Kidney capillary endothelial cell (primary cell): ENCODE results near the gene KCND3.

Experiments
- DNase-seq: peaks from one replicate; pipeline ENCODE4 v3.0.0-alpha.2; 2018; ENCODE audit warnings: low spot score

The KCND3 gene

DNA sequence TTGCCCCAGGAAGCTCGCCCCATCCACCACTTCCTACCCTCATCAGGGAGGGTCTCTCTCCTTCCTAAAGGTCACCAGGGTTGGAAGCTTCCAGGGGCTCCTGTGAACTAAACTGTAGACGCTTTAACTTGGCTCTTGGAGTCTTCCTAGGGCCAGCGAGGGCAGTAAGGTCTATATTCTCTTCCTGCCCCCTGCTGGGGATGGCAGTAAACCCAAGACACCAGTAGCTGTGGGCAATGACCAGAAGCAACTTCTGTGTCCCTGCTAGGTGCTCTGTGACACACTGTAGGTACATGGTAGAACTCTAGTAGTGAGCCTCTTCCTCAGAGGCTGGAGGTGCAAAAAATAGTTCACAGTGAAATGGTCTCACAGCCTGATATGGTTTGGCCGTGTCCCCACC is 30.0 kb downstream of the KCND3 start:
- DNase-seq: no peak

DNA sequence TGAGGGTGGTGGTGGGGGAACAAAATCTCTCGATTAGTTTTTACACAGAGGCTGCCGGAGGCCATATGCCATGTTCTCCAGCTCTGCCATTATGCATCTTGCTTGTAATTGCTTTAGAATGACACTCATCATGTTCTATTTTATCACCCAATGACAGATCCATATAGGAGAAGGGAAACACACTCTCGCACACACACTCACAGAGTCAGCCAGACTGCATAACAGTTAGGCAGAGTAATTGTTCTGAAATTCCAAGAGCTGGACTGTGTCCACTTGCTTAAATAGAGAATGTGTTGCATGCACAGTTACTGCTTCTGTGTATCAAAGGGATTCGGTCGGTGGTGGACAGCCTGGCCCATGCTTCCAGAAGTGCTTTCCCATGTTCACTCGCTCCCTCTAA is 30.6 kb downstream of the KCND3 start:
- no peak for DNase-seq

DNA sequence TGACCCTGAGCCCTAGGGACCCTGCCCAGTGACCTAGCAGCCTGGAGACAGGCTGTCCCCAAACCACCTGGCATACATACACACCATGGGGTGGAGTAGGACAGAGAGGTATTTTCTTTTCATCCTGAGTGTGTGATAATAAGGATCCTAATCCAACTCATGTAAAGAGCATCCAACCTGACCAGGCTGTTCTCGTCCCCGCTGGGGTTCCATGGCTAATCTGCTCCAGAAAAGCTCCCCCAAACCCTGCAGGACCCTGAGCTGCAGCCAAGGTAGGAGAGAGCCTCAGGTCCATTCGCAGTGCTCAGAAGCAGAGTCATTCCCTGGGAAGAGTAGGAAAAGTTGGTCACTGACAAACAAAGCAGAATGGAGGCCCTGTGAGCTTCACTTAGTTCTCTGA is 31.4 kb downstream of the KCND3 start:
- DNase-seq: no peak

DNA sequence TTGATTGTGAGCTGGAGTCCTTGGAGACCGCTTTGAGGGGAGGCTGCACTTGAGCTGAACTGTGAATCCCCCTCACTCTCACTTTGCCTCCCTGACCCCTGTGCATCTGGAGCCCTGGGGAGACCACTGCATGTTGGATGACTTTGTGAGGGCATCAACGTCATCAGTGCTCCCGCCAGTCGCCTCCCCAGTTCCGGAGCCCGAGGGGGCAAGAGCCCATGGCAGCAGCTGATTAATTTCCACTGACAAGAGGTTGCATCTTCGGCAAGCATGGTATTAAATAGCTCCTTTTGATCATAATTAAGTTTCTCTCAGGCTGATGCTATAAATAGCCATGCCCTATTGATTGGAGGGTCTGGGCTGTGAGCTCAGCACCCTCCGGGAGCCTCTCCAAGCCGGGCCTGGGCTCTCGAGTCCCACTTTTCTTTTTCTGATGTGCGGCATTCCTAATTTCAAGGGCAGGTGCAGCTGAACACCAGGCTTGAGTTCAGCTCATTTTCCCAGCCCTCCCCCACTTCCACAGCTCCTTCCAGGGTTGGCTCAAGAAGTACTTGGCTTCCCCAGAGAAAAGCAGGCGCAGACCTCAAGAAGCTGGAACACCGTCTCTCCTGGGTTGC is 33.2 kb downstream of the KCND3 start:
- DNase-seq: no peak

DNA sequence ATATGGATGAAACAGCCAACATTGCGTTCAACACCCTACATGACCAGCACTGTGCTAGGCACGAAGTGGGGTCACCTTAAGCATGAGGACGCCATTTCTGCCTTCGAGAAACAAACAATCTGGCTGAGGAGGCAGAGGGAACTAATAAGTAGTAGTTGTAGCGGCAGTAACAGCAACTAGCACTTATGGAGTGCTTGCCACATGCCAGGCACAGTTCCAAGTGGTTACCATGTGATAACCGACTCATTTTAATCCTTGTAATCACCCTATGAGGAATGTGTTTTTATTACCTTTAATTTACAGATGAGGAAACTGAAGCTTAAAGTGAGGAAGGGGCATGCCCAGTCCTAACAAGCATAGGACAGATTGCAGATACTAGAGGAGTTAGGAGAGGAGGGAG is 33.7 kb downstream of the KCND3 start:
- no peak for DNase-seq

DNA sequence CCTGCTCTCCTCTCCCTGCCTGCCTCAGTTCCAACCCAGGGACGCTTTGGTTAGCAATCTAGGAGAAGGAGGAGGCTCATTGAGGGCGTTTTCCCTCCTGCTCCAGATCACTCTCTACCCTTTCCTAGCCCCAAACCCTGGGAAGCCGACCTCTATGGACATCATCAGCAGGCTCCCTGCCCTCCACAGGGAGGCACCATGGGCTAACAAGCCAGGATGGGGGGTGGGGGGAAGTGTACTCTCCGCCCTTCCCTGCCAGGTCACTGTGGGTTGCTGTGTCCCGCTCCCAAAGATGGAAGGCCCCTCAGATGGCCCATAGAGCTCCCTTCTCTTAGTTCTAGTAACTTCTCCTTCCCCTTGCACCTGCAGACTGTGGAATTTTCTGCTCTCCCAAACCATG is 35.7 kb downstream of the KCND3 start:
- no peak for DNase-seq

DNA sequence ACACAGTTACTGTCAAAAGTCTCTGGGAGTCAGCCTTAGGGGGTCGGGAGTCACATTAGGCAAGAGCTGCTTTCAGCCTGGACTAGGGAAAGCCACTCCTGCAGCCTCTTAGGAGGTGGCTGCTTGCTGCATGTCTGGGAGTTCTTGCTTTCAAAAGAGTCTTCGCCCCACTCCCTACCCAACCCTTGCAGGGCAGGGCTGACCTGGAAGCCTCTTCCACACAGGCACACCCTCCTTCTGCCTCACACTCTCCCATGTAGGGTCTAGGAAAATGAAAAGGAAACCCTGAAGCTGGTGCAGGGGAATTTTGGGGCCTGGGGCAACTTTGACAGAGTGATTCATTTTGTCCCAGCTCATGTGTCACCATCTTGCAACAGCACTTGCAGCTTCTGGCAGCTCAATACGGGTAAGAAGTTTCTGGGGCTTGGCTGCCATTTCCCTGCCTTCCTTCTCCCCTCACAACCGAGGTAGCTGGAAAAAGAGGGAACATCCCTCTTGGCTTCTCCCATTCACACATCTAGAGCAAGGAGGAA is 37.3 kb downstream of the KCND3 start:
- no peak for DNase-seq

DNA sequence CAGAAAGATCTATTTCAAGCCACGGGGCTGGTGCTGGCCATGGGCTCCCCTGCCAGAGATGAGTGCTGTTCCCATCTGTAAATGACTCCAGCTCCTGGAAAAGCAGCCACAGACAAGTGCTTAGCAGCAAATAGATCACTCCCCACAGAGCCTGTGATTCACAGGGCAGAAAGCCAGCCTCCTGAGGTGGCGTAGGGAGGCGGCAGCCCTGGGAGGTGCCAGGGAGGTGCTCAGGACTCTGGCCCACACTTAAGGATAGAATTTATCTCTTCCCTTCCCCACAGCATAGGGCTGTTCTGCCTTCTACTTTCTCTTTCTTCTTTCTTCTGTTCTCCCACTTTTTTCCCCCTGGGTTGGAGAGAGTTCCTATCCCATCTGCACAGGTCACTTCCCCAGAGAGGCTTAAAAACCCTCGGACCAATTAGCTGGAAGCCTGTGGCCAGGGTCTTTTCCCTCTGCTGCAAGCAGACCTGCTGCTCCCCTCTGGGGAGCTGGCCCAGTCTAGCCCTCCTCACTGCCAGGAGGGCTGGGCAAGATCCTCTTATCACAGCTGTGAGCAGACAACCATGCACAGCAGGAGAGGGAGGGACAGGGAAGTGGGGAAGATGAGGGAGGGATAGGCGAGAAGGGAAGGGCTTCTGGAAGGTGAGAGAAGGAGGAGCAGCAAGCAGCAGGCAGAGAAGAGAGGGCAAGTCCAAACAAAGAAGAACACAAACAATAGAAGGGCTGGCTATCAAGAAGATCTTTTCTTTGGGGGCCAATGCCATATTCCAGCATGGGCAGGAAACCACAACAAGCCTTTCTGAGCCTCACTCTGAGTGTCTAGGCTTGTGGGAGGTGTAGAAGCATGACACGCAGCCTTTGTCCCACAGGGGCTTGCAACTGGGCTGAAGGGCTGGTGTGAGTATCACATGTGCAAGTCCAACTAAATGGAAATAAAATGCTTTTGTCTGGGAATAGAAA is 41.0 kb downstream of the KCND3 start:
- DNase-seq: no peak

DNA sequence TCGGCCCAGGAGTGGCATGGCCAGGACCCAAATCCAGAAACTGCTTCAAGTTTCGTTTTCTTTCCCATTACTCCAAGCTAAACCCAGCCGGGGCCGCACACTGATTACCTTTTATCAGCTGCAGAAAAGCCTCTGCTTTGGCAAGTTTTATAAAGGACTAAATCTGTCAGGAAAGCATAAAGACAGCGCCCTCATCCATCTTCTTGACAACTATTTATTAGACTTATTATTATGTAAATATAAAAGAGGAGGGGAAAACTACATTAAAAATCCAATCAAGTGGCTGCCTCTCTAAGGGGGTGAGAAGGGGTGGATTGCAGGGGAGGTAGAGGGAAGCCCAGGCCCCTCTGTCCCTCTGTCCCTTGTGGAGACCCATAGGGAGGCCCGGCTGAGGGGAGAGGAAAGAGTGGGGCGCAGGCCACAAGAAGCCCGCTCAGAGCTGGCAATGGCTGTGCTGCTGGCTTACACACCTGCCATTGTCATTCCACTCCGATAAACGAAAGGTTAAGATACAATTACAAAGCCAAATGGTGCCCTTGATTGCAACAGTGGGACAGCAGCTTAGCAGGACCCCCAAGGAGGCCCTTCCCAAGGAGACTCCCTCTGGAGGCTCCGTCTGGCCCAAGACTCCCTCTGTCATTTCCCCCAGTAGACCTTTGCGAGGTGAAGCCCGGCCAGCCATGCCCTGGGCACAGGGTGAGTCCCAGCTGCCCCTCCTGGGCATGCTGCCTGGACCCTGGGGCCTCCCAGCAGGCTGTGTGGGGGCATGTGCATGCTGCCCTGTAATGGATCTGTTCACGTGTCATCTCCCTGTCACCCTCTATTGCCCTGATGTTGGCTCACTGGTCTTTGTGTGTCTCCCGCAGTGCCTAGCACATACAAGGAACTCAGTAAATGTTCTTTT is 45.4 kb downstream of the KCND3 start:
- no peak for DNase-seq

DNA sequence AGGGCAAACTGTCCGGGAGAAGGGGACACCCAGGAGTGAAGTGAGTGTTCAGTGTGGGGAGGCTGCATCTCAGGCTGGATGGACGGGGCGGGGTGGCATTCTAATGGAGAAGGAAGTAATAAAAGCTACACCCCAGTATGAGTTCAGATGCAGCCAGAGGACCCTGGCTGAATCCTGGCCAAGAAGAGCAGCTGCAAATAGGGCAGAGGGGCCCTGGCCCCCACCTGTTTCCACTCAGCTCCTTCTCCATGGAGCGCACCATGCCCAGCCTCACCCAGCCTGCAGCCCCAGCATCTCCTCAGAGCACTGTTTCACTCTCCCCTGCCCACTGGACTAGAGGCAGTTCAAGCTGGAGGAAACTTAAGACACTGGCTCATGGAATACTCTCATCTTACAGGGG is 46.4 kb downstream of the KCND3 start:
- DNase-seq: no peak

DNA sequence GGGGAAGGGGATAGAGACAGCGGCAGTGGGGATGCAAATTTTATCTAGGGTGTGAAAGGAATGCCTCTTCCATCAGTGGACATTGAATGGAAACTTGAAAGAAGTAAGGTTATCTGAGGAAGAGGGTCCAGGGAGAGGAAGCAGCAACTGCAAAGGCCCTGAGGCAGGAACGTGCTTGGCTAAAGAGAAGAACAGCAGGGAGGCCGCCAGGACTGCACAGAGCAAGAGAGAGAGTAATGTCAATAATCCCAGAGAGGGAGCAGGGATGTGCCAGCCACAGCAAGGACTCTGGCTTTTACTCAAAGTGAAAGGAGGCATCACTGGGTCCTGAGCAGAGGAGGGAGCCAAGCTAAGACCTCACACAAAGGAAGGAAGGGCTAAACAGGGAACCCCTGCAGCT is 50.9 kb downstream of the KCND3 start:
- no peak for DNase-seq

DNA sequence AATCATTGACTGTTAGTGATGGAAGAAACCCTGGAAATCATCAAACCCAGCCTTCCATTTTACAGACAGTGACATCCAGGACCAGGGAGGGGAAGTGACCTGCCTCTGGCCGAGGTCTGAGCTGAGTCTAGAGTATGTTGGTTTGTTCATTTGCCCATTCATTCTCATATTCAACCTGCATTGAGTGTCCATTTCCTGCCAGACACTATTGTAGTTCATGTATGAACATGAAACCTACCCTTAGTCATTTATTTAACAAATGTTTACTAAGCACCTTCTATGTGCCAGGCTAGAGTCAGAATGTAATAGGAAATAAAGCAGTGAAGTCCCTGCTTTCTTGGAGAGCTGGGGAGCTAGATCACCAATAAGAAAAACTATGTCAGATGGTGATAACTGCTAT is 51.3 kb downstream of the KCND3 start:
- no peak for DNase-seq

DNA sequence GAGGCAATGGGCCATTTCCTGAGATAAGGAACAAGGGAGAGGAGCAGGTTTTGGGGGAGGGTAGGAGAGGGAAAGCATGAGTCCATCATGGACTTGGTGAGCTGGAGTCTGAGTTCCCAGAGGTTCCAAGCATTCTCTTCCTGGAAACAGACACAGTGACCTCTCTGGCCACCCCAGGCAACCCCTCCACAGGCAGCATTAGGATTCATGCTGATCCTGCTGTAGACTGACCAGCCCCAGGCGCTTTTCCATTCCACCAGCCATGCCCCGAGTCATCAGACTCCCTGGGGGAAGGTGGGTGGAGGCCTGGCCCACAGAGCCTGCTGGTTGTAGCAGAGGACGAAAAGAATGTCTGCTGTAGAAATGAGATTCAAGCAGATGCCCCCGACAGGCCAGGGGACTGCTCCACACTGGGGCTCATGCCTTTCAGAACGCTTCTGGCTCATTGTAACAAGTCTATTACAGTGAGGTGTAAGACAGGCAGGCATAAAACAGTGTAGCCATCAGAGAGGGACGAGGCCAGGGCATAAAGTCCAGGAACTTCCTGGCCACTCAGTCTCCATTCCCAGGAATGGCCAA is 52.2 kb downstream of the KCND3 start:
- no peak for DNase-seq

DNA sequence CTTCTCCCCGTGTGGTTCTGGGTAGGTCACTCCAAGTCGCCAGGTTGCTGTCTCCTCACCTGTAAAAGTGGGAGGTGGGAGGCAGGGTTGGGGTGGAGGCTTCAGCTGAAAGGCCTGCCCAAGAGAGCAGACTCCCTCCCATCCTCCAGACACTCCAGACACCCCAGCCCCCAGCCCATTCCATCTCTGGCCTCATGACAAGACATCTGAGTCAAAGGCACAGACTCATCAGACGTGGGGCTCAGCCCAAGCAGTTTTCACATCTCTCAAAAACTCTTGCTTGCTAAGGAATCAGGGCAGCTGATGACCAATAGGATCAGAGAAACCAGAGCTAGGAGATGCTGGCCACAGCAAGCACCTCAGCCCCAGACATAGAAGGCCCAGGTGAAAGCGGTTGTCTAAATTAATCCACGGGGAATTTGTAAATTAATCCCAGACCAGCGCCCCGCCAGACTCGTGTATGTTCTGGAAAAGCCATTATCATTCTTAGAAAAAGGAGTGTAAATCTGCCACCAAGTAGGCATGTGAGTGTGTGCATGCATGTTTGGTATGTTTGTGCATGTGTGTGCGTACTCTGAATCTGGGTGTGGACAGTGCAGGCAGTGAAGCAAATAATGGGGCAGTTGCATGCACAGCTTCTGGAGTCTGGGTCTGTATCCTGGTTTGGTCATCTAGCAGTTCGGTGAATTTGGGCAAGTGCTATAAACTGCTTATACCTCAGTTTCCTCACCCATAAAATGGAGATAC is 55.2 kb downstream of the KCND3 start:
- DNase-seq: no peak

DNA sequence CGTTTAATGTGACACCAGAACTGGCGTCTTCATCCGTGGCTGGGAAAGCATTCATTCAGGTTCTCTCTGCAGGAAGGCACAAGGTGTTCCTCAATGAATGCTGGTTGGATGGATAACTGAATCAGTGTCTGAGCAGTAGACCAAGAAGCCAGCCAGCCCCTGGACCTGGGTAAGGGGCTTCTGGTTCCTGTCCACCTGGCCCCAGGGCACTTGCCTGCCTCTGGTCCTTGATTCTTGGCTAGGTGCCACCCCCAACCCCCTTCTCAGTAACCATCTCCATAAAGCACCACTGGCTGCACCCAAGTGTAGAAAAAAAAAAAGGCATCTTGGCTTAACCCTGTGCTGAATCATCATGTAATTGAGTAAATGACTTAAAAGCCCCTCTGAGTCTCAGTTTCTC is 59.1 kb downstream of the KCND3 start:
- DNase-seq: no peak

DNA sequence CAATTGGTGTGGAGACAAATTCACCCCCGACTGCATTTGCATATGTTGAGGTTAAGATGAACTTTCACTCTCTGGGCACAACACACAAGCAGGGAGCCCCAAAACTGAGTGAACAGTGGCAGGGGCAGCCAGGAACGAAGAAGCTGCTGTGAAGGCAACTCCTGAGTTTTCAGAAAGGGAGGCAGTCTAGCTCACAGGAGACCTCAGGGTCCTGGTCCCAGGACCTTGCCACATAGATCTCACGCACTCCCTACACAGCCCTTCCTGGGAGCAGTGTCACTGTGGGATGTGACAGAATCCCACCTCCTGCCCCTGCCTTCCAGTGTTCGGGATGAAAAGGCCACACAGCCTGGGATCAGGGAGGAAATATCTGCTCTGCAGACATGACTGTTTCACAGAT is 60.9 kb downstream of the KCND3 start:
- no peak for DNase-seq

DNA sequence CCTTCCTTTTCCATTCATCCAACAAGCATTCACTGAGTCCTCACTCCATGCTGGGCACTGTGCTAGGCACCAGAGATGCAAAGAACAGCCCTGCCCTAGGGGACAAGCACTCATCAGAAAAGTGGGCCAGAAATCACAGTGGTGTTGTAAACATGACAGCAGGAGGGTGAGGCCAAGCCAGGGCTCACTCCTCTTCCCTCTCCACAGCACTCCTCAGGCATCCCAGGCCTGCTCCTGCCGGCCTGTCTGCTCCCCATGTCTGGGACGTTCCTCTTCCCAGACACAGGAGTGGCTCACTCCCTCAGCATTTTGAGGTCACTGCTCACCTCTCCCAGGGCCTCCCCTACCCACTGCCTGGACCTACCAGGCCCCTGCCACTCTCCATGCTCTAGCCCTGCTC is 61.8 kb downstream of the KCND3 start:
- no peak for DNase-seq

DNA sequence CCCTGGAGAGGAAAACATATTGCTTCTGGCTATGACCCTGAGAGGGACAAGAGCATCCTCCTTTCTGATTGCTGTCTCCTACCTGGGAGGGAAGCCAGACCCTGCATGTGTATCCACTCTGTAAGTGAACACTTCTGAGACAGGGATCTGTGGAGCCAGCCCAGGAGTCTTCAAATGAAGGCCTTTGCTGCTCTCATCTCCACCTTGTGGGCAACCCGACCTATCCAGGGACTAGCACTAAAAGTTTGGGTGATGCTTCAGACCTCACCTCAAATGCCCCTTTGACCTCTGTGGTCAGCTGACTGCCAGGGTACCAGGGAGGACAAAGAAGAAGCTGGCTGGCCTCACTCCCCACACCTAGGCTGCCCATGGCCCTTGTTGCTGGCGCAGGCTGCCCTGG is 64.7 kb downstream of the KCND3 start:
- no peak for DNase-seq

DNA sequence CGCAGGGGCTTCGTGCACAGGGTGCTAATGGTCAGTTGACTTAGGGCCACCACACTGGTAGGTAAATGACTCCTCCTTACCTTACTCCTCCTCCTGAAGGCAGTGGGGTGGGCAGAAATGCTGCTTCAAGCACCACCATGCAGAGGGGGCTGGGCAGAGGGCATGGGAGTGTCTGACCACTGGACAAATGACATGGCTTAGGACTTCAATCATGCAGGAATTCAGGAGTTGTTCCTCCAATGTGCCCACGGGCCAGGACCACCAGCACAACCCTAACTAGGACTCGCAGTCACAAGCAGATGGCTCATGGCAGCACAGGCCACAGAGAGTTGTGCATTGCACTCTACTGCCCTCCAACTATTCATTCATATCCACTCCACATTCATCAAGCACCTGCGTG is 65.7 kb downstream of the KCND3 start:
- no peak for DNase-seq

DNA sequence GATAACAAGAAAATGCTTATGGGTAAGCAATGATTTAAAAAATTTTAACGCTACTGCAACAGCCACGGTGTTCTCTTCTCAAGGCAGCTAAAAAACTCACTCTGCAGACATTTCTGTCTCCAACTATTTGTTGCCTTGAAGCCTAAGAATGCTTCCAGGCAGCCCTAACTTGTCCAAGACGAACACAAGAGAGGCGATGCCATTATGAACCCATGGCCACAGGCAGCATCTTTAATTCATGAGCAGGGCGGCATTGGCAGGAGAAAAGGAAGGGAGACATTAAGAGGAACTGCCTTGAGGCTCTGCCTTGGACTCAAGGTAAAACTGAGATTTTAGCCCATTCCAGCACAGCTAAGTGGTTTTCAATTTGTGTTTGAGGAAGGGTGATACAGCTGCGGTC is 67.5 kb downstream of the KCND3 start:
- no peak for DNase-seq
